ENCODE results near the gene LPIN1. TPM values are rescaled to one million over a fixed set of nuclear protein-coding genes. Genes with fewer than 3 reads are reported as not detected.
"Not testable (repeated sequence)": the region's sequence is repeated elsewhere in the genome, so short reads cannot be mapped to it uniquely, and the experiment has no call there.

LPIN1 gene
- total RNA-seq, 2 donors from 2014 or later: 15.0 to 47.5 TPM

DNA sequence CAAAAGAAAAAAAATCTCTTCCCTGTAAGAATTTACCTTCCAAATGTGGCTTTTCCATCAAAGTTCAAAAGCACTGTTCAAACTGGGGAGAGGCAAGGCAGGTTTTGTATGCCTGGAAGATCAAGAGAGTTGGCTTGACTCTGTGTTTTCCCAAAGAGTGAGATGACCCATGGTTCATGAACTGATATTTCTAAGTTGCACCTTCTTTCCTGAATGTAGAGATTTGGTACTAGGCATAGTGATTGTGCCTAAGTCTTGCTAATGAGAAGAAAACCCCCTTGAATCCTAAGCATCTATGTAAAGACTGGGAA is 23.4 kb upstream of the LPIN1 start:
- Histone ChIP-seq H3K27ac (peak overlapping the region in 2 of 4 donors; percentile 33 to 42), H3K4me1 (peaks cover 16% of the 10 kb centered on the region), H3K9me3 (no peaks in the 10 kb centered on the region), H3K36me3 (replicated peaks in 1 of 2; ENCODE audit: insufficient read depth in 1 of 2, low read depth in 2 of 2) (no peaks in the 10 kb centered on the region), H3K27me3 (no peaks in the 10 kb centered on the region), H3K4me3 (no peak overlapping the region)
- no peak for TF ChIP-seq POLR2A (IDR thresholded peaks at IDR 0.05)
- TF ChIP-seq, protein P1, sequence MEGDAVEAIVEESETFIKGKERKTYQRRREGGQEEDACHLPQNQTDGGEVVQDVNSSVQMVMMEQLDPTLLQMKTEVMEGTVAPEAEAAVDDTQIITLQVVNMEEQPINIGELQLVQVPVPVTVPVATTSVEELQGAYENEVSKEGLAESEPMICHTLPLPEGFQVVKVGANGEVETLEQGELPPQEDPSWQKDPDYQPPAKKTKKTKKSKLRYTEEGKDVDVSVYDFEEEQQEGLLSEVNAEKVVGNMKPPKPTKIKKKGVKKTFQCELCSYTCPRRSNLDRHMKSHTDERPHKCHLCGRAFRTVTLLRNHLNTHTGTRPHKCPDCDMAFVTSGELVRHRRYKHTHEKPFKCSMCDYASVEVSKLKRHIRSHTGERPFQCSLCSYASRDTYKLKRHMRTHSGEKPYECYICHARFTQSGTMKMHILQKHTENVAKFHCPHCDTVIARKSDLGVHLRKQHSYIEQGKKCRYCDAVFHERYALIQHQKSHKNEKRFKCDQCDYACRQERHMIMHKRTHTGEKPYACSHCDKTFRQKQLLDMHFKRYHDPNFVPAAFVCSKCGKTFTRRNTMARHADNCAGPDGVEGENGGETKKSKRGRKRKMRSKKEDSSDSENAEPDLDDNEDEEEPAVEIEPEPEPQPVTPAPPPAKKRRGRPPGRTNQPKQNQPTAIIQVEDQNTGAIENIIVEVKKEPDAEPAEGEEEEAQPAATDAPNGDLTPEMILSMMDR (IDR thresholded peaks at IDR 0.05): no peak
- intact Hi-C loops (cut with DNase I): no loop called here
- no peak for DNase-seq
- ATAC-seq: no peak

- intact Hi-C loops (cut with DNase I): no loop called here
- H3K4me3 ChIP-seq: no peak overlapping the region
- no peak overlapping the region for H3K27ac ChIP-seq
- 91 to 93% methylated on average over 7 of the region's 7 CpGs for WGBS, 2 donors
- H3K4me1 ChIP-seq: peaks cover 16% of the 10 kb centered on the region
- H3K9me3 ChIP-seq: no peaks in the 10 kb centered on the region
- TF ChIP-seq, protein P1 (IDR thresholded peaks at IDR 0.05): no peak
- no peak for TF ChIP-seq POLR2A (IDR thresholded peaks at IDR 0.05)
- no peaks in the 10 kb centered on the region for H3K36me3 ChIP-seq (replicated peaks in 1 of 2; ENCODE audit: insufficient read depth in 1 of 2, low read depth in 2 of 2)
- no peaks in the 10 kb centered on the region for H3K27me3 ChIP-seq
- no peak for DNase-seq
- ATAC-seq: no peak
Observed at GRCh38 chr2:11724151-11724550, 22.3 kb upstream of the LPIN1 start.

- ATAC-seq: no peak
- WGBS, 2 donors: 39 to 57% methylated on average over 7 of the region's 7 CpGs
- DNase-seq: no peak
Observed at GRCh38 chr2:11726384-11726783, 20.0 kb upstream of the LPIN1 start.

GRCh38 chr2:11729362-11730212 is 16.8 kb upstream of the LPIN1 start:
- WGBS, 2 donors: 81 to 96% methylated on average over 2 of the region's 2 CpGs
- intact Hi-C loops (cut with DNase I): no loop called here
- Histone ChIP-seq H3K27me3 (no peaks in the 10 kb centered on the region), H3K27ac (no peak overlapping the region), H3K9me3 (no peaks in the 10 kb centered on the region), H3K4me1 (no peaks in the 10 kb centered on the region), H3K36me3 (replicated peaks in 1 of 2; ENCODE audit: insufficient read depth in 1 of 2, low read depth in 2 of 2) (no peaks in the 10 kb centered on the region), H3K4me3 (no peak overlapping the region)
- ATAC-seq (no peak), DNase-seq (no peak)
- TF ChIP-seq POLR2A (IDR thresholded peaks at IDR 0.05): no peak
- TF ChIP-seq, protein P1 (IDR thresholded peaks at IDR 0.05): no peak

More at GRCh38 chr2:11726384-11726783, 20.0 kb upstream of the LPIN1 start:
- Histone ChIP-seq H3K36me3 (replicated peaks in 1 of 2; ENCODE audit: insufficient read depth in 1 of 2, low read depth in 2 of 2) (no peaks in the 10 kb centered on the region), H3K9me3 (no peaks in the 10 kb centered on the region), H3K27me3 (no peaks in the 10 kb centered on the region), H3K4me3 (no peak overlapping the region), H3K4me1 (peaks cover 16% of the 10 kb centered on the region), H3K27ac (no peak overlapping the region)
- TF ChIP-seq, protein P1 (IDR thresholded peaks at IDR 0.05): no peak
- TF ChIP-seq POLR2A (IDR thresholded peaks at IDR 0.05): no peak
- intact Hi-C loops (cut with DNase I): no loop called here

- DNase-seq; H3K27ac ChIP-seq; H3K36me3 ChIP-seq (replicated peaks in 1 of 2; ENCODE audit: insufficient read depth in 1 of 2, low read depth in 2 of 2); H3K4me3 ChIP-seq; H3K4me1 ChIP-seq; H3K9me3 ChIP-seq; intact Hi-C loops (cut with DNase I); ATAC-seq; H3K27me3 ChIP-seq: not testable (repeated sequence)
- WGBS, 2 donors: 77 to 84% methylated on average over 4 of the region's 4 CpGs
Observed at GRCh38 chr2:11731214-11731984, 15.0 kb upstream of the LPIN1 start.
